Neural cell (in vitro differentiated cells): Measurements from ENCODE around the gene RAPGEF2.

ENCODE experiments used
- CTCF ChIP-seq: fragments of 450-650 bp; IDR thresholded peaks from 2 replicates; pipeline ENCODE4 v1.5.1; 2014; ENCODE audit warnings: antibody characterized with exemption, mild to moderate bottlenecking, moderate library complexity; ENCODE audit not compliant: poor library complexity, severe bottlenecking
- POLR2AphosphoS5 ChIP-seq: IDR thresholded peaks from 2 replicates; pipeline ENCODE4 v1.6.1; 2012

GRCh38 chr4:159195361-159195769 lies 92.5 kb downstream of the RAPGEF2 start:
- TF ChIP-seq CTCF, result no peak
- no peak for TF ChIP-seq POLR2AphosphoS5
